GM18526 (cell line): ENCODE results near the gene LHFPL6.

Experiments
- POLR2A ChIP-seq: IDR thresholded peaks from 3 replicates; pipeline ENCODE4 v1.6.1; 2011; ENCODE audit not compliant: insufficient read length; ENCODE audit errors: extremely low read depth

The LHFPL6 gene

DNA sequence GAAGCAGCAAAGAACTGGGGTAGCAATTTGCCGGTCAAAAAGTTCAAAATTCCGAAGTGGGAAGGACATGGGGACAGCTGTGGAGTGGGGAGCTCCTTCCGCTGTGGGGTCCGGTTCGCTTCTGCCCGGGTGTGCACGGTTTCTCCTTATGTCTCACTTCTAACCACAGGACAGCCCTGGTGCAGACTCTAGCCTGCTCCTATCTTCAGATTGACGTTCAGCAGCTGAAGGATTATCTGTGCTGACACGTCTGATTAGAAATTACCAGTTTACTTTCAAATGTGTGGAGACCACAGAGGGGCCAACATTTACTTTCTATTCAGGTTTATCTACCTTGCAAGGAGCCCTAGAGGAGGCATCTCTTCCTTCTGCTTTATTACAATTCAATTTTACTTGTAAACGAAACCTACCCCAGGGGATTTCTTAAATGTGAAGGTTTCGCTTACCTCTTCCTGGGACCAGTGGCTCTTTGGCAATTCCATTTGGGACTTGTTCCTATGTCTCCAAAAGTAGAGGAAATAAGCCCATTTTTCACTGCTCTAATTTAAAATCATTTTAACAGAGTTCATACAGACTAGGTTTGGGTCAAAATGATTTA lies 27.3 kb downstream of the LHFPL6 start:
- TF ChIP-seq POLR2A = no peak

DNA sequence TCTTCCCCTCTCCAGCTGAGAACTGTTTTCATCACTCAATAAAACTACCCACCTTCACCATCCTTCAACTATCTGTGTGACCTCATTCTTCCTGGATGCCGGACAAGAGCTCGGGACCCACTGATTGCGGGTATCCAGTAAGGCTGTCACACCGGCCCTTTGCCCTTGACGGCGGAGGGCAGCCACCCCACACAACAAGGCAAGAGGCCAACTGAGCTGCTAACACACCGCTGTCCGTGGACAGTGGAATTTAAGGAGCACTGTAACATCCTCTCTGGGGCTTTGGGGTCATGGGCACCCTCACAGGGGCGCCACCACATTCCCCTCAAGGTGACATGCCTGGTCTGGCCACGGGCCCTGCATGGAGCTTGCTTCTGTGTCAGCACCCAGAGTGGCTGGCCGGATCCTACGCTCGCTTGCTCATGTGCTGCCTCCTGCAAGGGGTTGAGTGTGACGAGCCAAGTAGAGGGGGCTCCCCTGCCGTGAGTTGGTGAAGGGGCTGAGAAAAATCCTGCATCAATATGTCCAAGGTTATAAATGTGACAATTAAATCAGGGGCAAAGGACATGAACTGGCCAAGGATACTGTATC lies 31.4 kb downstream of the LHFPL6 start:
- no peak for TF ChIP-seq POLR2A

DNA sequence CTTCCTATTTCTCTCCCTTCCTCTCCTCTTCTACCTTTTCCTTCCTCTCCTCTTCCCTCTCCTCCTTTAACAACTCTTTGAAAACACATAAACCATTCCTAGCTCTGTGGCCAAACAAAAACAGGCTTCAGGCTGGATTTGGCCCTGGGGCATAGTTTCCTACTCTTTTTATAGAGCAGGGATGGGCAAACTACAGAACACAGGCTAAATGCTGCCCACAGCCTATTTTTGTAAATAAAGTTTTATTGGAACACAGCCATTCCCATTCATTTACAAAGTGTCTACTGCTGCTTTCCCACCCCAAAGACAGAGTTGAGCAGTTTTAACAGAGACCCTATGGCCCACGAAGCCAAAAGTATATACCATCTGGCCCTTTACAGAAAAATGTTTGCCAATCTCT lies 35.4 kb downstream of the LHFPL6 start:
- no peak for TF ChIP-seq POLR2A

DNA sequence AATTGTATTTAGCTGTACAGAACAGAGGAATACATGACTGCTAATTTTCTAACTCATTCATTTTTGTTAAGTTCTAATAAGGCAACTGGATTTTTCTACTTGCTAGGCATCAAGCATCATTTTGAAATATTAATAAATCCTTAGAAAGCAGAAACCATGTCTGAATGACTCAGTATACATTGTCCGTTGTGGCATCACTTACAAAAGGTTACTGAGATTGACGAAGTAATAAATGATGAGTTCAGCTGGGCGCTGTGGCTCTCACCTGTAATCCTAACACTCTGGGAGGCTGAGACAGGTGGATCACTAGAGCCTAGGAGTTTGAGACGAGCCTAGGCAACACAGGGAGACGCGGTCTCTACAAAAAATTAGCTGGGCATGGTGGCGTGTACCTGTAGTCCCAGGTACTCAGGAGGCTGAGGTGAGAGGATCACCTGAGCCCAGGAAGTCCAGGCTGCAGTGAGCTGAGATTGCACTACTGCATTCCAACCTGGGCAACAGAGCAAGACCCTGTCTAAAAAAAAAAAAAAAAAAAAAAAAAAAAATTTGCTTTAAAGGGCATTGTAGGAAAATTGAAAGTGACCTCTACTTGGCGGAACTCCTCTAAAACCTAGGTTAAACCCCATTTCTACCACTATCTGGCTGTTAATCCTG lies 36.6 kb downstream of the LHFPL6 start:
- TF ChIP-seq POLR2A = no peak

DNA sequence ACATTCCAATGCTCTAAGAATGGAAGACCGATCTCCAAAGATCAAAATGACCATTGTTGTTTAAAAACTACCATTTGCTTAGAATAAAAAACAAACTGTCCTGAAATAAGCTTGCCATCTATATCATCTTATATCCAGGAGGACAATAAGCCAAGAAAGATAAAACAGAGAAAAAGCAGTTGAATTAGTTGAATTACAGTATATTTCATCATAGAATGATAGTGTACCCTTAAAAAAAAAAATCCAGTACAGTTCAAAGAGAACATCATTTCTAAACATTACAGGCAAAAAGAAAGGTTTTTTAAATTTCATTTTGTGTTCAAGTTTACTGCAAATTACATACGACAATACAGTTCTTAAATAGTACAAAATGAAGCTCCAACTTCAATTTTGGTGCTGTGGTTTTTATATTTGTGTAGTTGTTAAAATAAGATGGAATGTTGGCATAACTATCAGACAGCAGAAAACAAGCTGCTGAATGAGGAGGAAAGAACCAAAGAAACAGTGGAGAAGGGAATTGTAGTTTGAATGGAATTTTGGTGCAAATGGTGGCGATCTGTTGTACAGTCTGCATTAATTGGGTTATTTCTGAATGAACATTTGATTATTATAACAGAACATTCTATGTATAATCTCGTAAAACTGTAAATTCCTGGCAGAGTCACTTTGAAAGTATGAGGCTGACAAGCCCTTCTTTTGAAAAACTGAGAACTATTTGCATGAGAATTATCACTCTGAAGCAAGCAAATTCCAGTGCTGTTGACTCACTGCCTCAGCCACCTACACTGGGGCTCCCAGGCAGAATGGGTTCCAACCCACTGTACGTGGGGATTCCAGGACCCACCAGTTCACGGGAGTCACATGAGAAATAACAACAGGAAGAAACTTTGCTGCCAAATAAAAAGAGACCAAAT lies 37.7 kb downstream of the LHFPL6 start:
- no peak for TF ChIP-seq POLR2A

DNA sequence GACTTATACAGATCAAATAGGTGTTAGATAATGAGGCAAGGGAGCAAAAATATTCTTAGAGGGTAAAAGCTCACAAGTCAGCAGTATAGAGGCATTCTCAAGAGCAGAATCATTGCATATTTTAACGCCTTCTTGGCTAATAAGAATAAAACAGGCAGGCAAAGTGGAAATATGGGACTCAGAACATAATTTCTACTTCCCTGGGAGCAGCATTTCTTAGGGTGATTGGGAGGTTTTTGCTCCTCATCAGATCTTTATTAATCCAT lies 39.6 kb downstream of the LHFPL6 start:
- no peak for TF ChIP-seq POLR2A

DNA sequence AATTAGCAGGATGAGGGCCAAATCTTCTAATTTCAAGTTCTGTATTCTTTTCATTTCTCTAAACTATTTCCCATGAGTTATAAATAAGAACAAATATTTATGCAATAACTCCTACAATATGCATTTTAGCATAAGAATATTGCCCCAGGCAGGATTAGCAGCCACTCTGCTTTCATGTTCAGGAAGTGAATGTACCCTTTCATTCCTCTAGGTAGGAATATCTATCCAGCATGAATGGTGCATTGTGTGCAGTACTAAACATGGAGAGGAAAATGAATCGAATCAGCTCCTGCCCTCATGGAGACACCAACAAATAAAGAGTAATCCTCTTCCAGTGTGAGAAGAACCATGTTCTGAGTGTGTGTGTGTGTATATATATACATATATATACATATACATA lies 41.0 kb downstream of the LHFPL6 start:
- TF ChIP-seq POLR2A = no peak

DNA sequence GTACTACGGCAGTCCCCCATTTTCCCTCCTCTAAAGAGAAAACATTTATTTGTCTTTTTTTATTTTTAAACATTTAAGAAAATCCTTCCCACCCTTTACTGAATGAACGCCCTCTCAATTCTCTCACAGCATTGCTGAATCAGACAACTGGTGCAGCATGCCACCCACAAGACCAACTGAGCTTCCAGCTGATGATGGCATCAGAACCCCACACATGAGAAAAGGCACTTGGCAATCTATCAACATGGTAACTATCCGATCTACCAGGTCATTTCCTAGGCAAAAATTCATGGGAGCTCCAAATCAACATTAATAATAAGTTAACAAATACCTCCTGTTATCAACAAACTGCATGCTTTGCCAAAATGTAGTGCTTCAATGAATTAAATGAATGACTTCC lies 43.1 kb downstream of the LHFPL6 start:
- no peak for TF ChIP-seq POLR2A

DNA sequence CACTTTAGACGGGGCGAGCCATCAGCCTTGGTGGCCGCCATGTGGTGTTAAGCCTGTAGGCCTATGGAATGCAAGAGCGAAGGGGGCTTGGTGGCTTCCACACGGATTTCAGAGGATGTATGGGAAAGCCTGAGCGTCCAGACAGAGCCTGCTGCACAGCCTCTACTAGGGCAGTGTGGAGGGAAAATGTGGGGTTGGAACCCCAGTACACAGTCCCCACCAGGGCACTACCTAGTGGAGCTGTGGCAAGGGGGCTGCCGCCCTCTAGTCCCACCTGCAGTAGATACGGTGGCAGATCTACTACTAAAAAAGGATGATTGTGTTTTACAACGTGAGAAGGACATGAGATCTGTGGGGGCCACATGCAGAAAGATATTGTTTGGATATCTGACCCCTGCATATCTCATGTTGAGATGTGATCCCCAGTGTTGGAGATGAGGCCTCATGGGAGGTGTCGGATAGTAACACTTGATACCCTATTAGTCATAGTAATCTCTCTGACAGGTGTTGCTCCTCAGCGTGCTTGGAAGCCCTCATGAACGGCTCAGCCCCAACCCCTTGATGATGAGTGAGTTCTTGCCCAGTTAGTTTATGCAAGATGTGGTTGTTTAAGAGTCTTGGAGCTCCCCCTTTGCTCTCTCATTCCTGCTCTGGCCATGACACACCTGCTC lies 45.6 kb downstream of the LHFPL6 start:
- no peak for TF ChIP-seq POLR2A

DNA sequence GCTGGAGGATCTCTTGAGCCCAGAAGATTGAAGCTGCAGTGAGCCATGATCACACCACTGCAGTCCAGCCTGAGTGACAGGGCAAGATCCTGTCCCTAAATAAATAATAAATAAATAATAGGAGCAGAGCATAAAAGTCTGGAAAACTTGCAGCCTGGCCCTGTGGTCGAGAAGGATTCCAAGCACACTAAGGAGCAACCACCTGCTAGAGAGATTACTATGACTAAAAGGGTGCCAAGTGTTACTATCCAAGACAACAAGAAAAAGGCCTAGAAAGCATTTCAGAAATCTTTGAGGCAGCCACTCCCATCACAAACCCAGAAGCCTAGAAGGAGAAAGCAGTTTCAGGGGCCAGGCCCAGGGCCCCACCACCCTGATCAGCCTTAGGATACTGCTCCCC lies 46.1 kb downstream of the LHFPL6 start:
- TF ChIP-seq POLR2A = no peak

DNA sequence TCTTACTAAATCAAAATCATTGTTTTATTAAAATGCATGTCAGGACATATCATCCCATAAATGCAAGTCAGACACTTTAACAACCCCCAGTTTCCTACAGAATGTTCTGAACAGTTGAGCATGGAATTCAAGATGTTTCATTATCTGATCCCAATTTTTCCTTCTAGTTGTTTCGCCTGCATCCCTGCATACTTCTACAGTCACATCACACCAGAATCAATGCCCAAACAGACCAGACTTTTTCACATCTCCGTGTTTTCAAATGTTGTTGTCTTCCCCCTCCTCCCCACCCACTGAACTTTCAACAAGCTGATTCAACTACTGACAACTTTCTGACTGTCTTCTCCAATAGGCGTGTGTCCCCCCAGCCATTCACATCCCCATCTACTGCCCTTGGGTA lies 48.6 kb downstream of the LHFPL6 start:
- TF ChIP-seq POLR2A = no peak

DNA sequence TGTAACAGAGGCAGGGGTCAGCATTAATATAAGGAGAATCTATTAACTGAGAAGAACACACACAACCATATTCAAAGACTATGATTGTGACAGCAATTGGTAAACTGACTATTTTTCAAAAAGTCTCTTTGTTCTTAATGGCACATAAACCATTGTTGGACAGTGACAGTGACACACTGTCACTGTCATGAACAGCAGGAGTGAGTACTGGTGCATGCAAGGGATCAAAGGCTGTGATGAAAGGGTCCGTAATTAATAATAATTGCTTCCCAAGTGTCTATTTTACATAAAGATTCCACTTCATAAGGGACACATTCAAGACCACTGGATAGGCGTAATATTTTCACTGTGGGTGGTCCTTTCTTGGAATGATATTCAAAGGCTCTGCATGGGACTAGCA lies 50.7 kb downstream of the LHFPL6 start:
- TF ChIP-seq POLR2A = no peak

DNA sequence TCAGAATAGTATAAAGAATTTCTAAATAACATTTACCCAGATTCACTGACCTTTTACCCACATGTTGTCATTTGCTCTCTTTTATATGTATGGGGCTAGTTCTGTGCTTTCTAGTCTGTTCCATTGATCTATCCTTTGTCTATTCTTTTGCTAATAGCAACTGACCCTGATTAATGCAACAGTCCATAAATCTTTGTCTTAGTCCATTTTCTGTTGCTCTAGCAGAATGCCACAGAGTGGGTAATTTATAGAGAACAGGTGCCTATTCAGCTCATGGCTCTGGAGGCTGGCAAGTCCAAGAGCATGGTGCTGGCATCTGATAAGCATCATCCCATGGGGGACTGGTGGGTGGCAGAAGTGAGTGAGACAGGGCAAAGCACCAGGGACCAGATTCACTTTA lies 52.1 kb downstream of the LHFPL6 start:
- TF ChIP-seq POLR2A = no peak

DNA sequence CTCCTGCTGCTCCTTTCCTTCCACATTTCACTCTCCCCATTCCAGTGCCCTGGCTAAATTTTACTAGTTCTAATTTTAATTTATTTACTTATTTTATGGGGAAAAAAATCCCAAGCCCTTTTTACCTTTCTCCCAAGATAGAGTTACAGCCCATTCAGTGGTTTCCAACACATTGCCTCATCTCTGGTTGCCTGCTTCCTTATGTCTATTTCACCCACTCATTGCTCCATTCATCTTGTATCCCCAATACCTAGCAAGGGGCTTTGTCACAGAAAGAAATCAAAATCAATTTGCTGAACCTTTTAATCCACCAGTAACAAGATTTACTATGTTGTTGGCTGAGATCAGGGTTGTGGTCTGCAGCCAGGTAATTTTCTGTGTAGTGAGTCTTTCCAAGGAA lies 55.9 kb downstream of the LHFPL6 start:
- TF ChIP-seq POLR2A = no peak

DNA sequence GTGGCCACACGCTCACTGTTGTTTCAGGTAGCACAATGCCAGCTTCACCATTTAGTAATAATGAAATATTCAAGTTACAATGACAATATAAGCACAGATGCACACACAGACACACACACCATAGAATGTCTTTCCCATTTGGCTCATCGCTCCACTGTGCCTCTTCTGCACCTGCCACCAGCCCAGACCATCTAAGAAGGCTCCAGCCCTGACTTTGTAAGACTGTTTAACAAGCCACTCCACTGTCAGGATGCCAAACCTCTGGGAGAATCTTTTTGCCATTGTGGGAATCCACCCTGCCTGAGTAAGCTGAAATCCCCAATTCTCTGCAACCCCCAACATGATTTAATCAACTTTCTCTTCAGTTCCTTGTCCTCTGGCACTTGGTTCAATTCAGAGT lies 60.6 kb downstream of the LHFPL6 start:
- TF ChIP-seq POLR2A = no peak
